ENCODE data around the gene GABPB1.

Gene GABPB1

DNA sequence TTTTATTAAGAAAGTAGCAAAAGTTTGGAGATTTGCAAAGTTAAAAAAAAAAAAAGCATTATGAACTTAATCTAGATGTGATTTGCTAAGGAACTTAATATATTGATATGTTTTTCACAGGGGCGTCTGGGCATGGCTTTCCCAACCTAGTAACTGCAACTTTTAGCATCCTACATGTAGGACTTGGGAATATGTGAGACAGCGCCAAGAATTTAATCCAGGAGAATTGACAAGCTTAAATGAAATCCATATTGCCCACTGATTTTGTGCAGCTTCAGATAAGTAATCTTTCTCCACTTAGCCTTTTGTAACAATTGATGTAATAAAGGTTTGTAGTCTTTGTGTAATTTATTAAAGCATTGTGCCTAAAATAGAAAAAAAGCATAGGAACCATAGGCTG lies 982 bp upstream of the GABPB1 start:
- Histone ChIP-seq H3K36me3 (ENCODE audit: insufficient read depth, low read length) (peaks cover 43% of the 10 kb centered on the region), H3K79me2 (ENCODE audit: insufficient read depth, low read length) (peaks cover 54% of the 10 kb centered on the region), H3K9me2 (ENCODE audit: low read depth, low read length) (no peaks in the 10 kb centered on the region), H3K4me1 (ENCODE audit: insufficient read depth, low read length, severe bottlenecking) (peaks cover 42% of the 10 kb centered on the region), H3F3A (ENCODE audit: insufficient read depth, low read length) (no peaks in the 10 kb centered on the region), H4K20me1 (ENCODE audit: insufficient read depth, low read length) (no peaks in the 10 kb centered on the region), H2AFZ (ENCODE audit: low read length) (no peak overlapping the region), H3K9ac (ENCODE audit: low read length) (peak overlapping the region; percentile 97), H3K27me3 (ENCODE audit: insufficient read depth, low read length) (no peaks in the 10 kb centered on the region), H3K27ac (ENCODE audit: low read depth, low read length, poor library complexity, severe bottlenecking) (peak overlapping the region; percentile 88), H3K4me2 (ENCODE audit: low read length) (peak overlapping the region; percentile 92), H3K9me3 (ENCODE audit: low read length) (no peaks in the 10 kb centered on the region), H3K4me3 (ENCODE audit: low read depth, low read length, poor library complexity, severe bottlenecking) (peak overlapping the region; percentile 88)
- no peak for TF ChIP-seq CTCF (IDR thresholded peaks at IDR 0.05; ENCODE audit: low read length)
- no peak for TF ChIP-seq EZH2 (IDR thresholded peaks at IDR 0.05; ENCODE audit: borderline replicate concordance, low read length)

- H3K4me3 ChIP-seq (ENCODE audit: low read depth, low read length, poor library complexity, severe bottlenecking): peak overlapping the region; percentile 88
- H3F3A ChIP-seq (ENCODE audit: insufficient read depth, low read length): no peaks in the 10 kb centered on the region
- H2AFZ ChIP-seq (ENCODE audit: low read length): no peak overlapping the region
- H3K36me3 ChIP-seq (ENCODE audit: insufficient read depth, low read length): peaks cover 43% of the 10 kb centered on the region
- no peaks in the 10 kb centered on the region for H4K20me1 ChIP-seq (ENCODE audit: insufficient read depth, low read length)
- H3K9me2 ChIP-seq (ENCODE audit: low read depth, low read length): no peaks in the 10 kb centered on the region
- no peaks in the 10 kb centered on the region for H3K9me3 ChIP-seq (ENCODE audit: low read length)
- peak overlapping the region; percentile 97 for H3K9ac ChIP-seq (ENCODE audit: low read length)
- H3K79me2 ChIP-seq (ENCODE audit: insufficient read depth, low read length): peaks cover 58% of the 10 kb centered on the region
- H3K27me3 ChIP-seq (ENCODE audit: insufficient read depth, low read length): no peaks in the 10 kb centered on the region
- TF ChIP-seq EZH2 (IDR thresholded peaks at IDR 0.05; ENCODE audit: borderline replicate concordance, low read length) (no peak), CTCF (IDR thresholded peaks at IDR 0.05; ENCODE audit: low read length) (no peak)
- peak overlapping the region; percentile 88 for H3K27ac ChIP-seq (ENCODE audit: low read depth, low read length, poor library complexity, severe bottlenecking)
- peak overlapping the region; percentile 92 for H3K4me2 ChIP-seq (ENCODE audit: low read length)
- H3K4me1 ChIP-seq (ENCODE audit: insufficient read depth, low read length, severe bottlenecking): peaks cover 46% of the 10 kb centered on the region
These were observed 564 bp upstream of the GABPB1 start for GRCh38 chr15:50355619-50355905.

- Histone ChIP-seq H3K27me3 (ENCODE audit: insufficient read depth, low read length) (no peaks in the 10 kb centered on the region), H4K20me1 (ENCODE audit: insufficient read depth, low read length) (no peaks in the 10 kb centered on the region), H3K9me3 (ENCODE audit: low read length) (no peaks in the 10 kb centered on the region), H2AFZ (ENCODE audit: low read length) (no peak overlapping the region), H3K79me2 (ENCODE audit: insufficient read depth, low read length) (peaks cover 72% of the 10 kb centered on the region), H3K4me2 (ENCODE audit: low read length) (peak overlapping the region; percentile 92), H3K4me1 (ENCODE audit: insufficient read depth, low read length, severe bottlenecking) (peaks cover 59% of the 10 kb centered on the region), H3K9ac (ENCODE audit: low read length) (peak overlapping the region; percentile 97), H3F3A (ENCODE audit: insufficient read depth, low read length) (no peaks in the 10 kb centered on the region), H3K27ac (ENCODE audit: low read depth, low read length, poor library complexity, severe bottlenecking) (peak overlapping the region; percentile 88), H3K36me3 (ENCODE audit: insufficient read depth, low read length) (peaks cover 34% of the 10 kb centered on the region), H3K9me2 (ENCODE audit: low read depth, low read length) (no peaks in the 10 kb centered on the region), H3K4me3 (ENCODE audit: low read depth, low read length, poor library complexity, severe bottlenecking) (peak overlapping the region; percentile 88)
- TF ChIP-seq CTCF (IDR thresholded peaks at IDR 0.05; ENCODE audit: low read length) (no peak), EZH2 (IDR thresholded peaks at IDR 0.05; ENCODE audit: borderline replicate concordance, low read length) (no peak)
These were observed 792 bp downstream of the GABPB1 start for GRCh38 chr15:50353975-50354837.
